GM12875 (cell line): ENCODE measurements around the gene RPA1.
A peak's percentile ranks its signal among the peaks of the same experiment; 100 is the strongest.

ENCODE experiments used
- H3K4me3 ChIP-seq: one replicate; pipeline ENCODE4 v1.5.1; 2011; ENCODE audit warnings: low read depth, low read length, control low read depth
- TF ChIP-seq, protein P1 (sequence below): IDR thresholded peaks from 2 replicates; pipeline ENCODE4 v1.5.1; 2011; ENCODE audit warnings: low read depth, mild to moderate bottlenecking, control low read depth, inconsistent platforms, low read length, moderate library complexity, borderline replicate concordance; ENCODE audit not compliant: insufficient read depth

Gene RPA1

GRCh38 chr17:1908699-1909309, 79.0 kb downstream of the RPA1 start:
- TF ChIP-seq, protein P1, sequence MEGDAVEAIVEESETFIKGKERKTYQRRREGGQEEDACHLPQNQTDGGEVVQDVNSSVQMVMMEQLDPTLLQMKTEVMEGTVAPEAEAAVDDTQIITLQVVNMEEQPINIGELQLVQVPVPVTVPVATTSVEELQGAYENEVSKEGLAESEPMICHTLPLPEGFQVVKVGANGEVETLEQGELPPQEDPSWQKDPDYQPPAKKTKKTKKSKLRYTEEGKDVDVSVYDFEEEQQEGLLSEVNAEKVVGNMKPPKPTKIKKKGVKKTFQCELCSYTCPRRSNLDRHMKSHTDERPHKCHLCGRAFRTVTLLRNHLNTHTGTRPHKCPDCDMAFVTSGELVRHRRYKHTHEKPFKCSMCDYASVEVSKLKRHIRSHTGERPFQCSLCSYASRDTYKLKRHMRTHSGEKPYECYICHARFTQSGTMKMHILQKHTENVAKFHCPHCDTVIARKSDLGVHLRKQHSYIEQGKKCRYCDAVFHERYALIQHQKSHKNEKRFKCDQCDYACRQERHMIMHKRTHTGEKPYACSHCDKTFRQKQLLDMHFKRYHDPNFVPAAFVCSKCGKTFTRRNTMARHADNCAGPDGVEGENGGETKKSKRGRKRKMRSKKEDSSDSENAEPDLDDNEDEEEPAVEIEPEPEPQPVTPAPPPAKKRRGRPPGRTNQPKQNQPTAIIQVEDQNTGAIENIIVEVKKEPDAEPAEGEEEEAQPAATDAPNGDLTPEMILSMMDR: peak; percentile 41
- no peak overlapping the region for H3K4me3 ChIP-seq

DNA sequence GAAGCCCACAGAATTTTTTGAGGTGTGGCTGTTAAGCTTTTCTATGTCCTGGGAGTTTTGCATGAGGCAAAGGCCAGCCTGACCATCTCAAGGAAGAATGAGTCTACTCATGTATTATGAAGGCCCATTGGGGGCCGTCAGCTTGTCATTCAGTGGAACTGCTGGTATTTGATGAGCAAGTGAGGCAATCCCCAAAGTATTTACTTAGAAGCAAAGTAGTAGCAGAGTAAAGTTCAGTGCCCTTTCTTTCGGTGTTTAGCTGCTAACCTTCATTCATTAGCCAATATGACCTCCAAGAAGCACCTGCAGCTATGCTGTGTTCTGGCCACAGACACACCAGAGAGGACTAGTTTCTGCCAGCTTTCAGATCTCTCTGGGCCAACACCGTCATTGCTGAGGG, 80.2 kb downstream of the RPA1 start:
- no peak overlapping the region for H3K4me3 ChIP-seq
- TF ChIP-seq, protein P1: no peak

DNA sequence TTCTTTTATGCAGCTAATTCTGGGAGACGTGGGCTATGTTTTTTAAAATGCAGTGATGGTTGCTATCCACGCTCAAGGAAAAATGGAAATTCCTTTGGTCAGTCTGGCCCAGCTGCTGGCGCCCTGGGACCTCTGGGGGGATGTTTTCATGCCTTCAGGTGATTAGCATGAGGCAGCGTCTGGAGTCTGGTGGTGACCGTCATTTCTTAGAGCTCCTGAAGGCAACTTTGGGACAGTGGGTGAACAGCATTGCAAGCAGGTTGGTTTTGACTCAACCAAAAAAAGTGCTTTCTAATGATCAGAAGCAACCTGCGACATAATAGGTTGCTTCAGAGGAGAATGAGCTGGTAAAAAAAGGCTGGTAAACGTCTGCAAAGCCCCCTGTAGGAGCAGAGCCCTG, 82.3 kb downstream of the RPA1 start:
- no peak overlapping the region for H3K4me3 ChIP-seq
- TF ChIP-seq, protein P1: no peak

DNA sequence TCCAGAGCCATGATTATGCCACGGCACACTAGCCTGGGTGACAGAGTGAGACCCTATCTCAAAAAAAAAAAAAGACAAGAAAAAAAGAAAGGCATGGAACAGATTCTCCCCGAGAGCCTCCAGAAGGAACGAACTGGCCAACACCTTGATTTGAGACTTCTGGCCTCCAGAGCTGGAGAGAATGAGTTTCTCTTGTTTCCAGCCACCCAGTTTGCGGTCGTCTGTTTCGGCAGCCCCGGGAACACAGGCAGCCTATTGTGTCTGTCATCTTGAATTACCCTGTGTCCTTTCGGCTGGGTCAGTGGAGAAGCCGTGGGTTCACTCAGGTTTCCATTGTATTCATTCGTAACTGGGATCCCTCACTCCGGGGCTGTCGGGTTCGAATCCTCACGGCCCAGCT, 83.9 kb downstream of the RPA1 start:
- no peak overlapping the region for H3K4me3 ChIP-seq
- TF ChIP-seq, protein P1: no peak

GRCh38 chr17:1914661-1915083, 84.9 kb downstream of the RPA1 start:
- TF ChIP-seq, protein P1: no peak
- no peak overlapping the region for H3K4me3 ChIP-seq

DNA sequence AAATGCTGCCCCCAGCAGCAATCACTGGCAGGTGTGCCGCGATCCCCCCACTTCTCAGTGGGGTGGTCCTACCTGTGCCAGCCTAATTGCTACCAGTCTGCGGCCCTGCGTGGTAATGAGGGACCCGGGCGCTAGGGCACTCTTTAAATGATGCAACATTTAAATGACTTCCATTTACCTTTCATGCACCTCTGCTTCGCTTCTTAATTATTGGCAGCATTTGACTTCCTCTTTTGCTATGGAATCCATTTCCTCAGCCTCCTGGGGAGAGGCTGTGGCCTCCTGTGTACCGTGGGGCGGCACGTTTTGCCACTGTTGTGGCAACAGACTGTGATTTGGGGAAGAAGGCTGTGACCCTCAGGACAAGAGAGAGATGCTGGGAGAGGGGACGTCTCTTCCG, 86.1 kb downstream of the RPA1 start:
- TF ChIP-seq, protein P1: no peak
- no peak overlapping the region for H3K4me3 ChIP-seq

GRCh38 chr17:1916316-1916715, 86.5 kb downstream of the RPA1 start:
- TF ChIP-seq, protein P1: no peak
- H3K4me3 ChIP-seq: no peak overlapping the region
